ENCODE measurements around the gene MUC13.
"Not testable (repeated sequence)": the region's sequence is repeated elsewhere in the genome, so short reads cannot be mapped to it uniquely, and the experiment has no call there.

MUC13 gene, protein sequence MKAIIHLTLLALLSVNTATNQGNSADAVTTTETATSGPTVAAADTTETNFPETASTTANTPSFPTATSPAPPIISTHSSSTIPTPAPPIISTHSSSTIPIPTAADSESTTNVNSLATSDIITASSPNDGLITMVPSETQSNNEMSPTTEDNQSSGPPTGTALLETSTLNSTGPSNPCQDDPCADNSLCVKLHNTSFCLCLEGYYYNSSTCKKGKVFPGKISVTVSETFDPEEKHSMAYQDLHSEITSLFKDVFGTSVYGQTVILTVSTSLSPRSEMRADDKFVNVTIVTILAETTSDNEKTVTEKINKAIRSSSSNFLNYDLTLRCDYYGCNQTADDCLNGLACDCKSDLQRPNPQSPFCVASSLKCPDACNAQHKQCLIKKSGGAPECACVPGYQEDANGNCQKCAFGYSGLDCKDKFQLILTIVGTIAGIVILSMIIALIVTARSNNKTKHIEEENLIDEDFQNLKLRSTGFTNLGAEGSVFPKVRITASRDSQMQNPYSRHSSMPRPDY

DNA sequence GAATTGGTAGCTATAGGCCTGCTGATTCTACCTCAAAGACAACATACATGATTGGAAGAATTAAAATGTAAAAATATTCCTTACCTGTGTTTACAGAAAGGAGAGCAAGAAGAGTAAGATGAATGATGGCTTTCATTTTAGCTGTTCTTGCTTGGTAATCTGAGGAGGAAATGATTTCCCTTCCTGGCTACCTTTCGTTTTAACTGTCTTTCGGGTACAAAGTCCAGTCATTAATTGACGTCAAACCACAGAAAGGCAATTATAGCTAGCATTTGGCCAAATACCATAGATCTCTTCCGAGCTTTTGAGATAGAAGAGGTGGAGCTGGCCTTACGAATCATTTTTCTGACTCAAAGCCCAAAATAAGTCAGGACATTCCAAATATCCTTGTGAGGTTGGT lies at the start of gene MUC13:
MUC13 (minus strand) TSS at position 175 of the 400 bp plus-strand sequence; CDS start at position 136, 39 bp downstream.
- DNase-seq, result no peak

GRCh38 chr3:124982855-124983254 lies 48.3 kb upstream of the MUC13 start:
- no peak for DNase-seq

- DNase-seq, result no peak
These were observed 46.9 kb upstream of the MUC13 start for GRCh38 chr3:124981472-124981871.

GRCh38 chr3:124978627-124979026 lies 44.1 kb upstream of the MUC13 start:
- no peak for DNase-seq

- DNase-seq, result no peak
These were observed 41.8 kb upstream of the MUC13 start for GRCh38 chr3:124976383-124976782.

- DNase-seq, result no peak
These were observed 40.1 kb upstream of the MUC13 start for GRCh38 chr3:124974691-124975090.

- no peak for DNase-seq
These were observed 38.7 kb upstream of the MUC13 start for GRCh38 chr3:124973290-124973689.

GRCh38 chr3:124972457-124972856 lies 37.9 kb upstream of the MUC13 start:
- no peak for DNase-seq

GRCh38 chr3:124969963-124970722 lies 35.6 kb upstream of the MUC13 start:
- no peak for DNase-seq

DNA sequence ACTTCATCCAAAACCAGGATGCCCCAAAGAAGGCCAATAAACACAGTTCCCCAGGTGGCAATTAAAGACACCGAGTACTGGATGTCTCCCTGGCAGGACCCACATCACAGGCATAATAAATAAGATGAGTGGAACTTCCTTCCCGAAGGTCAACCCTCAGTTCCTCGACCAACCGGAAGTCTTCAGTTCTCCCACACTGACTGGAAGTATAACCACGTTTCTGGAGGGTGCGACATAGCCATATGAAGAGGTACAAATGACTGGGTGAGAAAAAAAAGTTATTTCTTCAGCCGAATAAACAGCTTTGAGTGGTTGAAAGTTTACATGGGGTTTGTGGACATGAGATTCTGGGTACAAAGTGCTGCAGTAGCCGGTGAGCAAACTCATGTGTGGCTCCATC lies 34.6 kb upstream of the MUC13 start:
- DNase-seq, result no peak

GRCh38 chr3:124967964-124968363 lies 33.4 kb upstream of the MUC13 start:
- no peak for DNase-seq

GRCh38 chr3:124966521-124967445 lies 32.2 kb upstream of the MUC13 start:
- no peak for DNase-seq

DNA sequence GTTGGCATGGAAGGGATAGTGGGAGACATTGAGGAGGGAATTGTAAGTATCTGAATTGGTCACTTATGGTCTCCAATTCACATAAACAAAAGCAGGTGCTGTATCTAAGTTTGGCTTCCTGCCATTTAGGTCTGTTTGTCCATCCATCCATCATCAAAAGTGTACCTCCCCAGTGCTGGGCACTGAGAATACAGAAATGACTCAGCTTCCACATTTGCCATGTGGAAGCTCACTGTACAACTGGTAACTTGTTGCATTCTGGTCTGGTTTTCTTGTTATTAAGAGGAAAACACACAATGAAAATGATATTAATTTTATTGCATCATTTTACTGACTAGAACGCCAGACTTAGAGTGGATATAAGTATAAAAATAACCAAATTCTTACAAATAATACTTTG lies 30.9 kb upstream of the MUC13 start:
- DNase-seq, result no peak

DNA sequence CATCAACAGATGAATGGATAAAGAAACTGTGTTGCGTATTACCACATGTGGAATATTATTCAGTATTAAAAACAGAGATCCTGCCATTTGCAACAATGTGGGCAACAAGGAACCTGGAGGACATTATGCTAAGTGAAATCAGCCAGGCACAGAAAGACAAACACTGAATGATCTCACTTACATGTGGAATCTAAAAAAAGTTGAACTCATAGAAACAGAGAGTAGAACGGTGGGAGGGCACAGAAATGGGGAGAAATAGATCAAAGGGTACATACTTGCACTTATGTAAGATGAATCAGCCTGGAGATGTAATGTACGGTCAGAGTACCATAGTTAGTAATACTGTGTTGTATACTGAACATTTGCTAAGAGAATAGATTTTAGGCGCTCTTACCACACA lies 29.8 kb upstream of the MUC13 start:
- DNase-seq, result no peak

DNA sequence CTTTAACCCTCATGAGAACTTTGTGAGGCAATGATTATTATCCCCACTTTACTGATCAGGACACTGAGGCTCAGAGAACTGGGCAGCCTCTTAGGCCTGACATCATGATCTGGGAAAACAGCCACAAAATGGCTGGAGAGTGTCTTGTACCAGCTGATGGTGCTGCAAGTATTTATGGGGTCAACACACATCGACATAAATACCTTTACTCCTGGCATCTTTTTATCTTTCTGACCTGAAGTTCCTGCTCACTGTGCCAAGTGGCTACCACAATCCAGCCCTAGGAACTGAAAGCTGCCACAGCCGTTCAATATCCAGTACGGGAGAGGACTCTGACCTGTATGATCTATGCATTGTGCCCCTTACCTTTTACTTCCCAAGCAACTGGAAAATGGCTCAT lies 29.2 kb upstream of the MUC13 start:
- DNase-seq, result no peak

DNA sequence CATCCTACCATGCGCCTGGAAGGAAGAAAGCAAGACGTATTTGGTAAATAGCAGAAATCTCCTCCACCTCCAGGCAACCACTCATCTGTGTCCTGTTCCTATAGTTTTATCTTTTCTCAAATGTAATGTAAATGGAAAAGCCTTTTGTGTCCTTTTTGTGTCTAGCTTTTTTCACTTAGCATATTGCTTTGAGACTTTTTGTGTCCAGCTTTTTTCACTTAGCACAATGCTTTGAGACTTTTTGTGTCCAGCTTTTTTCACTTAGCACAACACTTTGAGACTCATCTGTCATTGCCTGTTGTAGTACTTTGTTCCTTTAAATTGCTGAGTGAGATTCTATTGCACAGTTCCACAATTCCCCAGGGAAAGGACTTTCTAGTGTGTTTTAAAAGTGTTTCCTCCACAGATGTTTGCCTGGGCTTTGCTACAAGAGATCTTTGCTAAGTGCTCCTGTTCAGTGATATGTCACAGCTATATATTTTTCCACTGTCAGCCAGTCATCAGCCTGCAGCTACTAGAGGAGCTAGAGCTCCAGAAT lies 27.9 kb upstream of the MUC13 start:
- no peak for DNase-seq

DNA sequence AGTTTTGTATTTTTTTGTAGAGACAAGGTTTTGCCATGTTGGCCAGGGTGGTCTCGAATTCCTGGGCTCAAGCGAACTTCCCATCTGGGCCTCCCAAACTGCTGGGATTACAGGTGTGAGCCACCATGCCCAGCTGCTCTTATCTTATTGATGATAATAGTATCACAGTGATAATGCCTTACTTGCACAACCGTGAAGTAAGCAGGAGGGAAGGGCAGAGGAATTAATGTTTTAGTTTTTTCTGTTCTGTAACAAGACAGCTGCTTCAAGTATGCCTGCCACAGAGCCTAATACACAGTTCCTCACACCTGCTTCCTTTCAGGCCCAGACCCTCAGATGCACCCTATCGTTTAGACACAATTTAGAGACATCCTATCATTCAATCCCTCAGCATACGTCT lies 26.1 kb upstream of the MUC13 start:
- no peak for DNase-seq

- DNase-seq, result no peak
These were observed 25.6 kb upstream of the MUC13 start for GRCh38 chr3:124960105-124960504.

- DNase-seq, result not testable (repeated sequence)
These were observed 23.4 kb upstream of the MUC13 start for GRCh38 chr3:124957951-124958350.

- DNase-seq, result no peak
These were observed 17.8 kb upstream of the MUC13 start for GRCh38 chr3:124952282-124952855.

GRCh38 chr3:124951511-124952281 lies 17.1 kb upstream of the MUC13 start:
- no peak for DNase-seq
